NT2/D1 (cell line): ENCODE results near the gene TERB1.

ENCODE experiments used
- YY1 ChIP-seq: IDR thresholded peaks from 2 replicates; pipeline ENCODE4 v1.6.1; 2011; ENCODE audit not compliant: insufficient read length, insufficient read depth
- ZNF274 ChIP-seq: IDR thresholded peaks from 2 replicates; pipeline ENCODE4 v1.6.1; 2011; ENCODE audit warnings: mild to moderate bottlenecking, low read depth, low read length

- TF ChIP-seq YY1 (no peak), ZNF274 (no peak)
These were observed 84.2 kb downstream of the TERB1 start for GRCh38 chr16:66717112-66717675.
